GM21786 (cell line): ENCODE measurements around the gene TMEM115.
A peak's percentile ranks its signal among the peaks of the same experiment; 100 is the strongest.

ENCODE experiments used
- ATAC-seq: cut with Tn5 transposase; IDR thresholded peaks from one replicate; pipeline ENCODE4 v1.9.1; 2021; ENCODE audit not compliant: unreplicated experiment

TMEM115 gene

GRCh38 chr3:50354186-50354764, 5.0 kb downstream of the TMEM115 start:
- no peak for ATAC-seq

- no peak for ATAC-seq
Measured at GRCh38 chr3:50353245-50354004, 5.9 kb downstream of the TMEM115 start.

GRCh38 chr3:50352781-50353180, 6.5 kb downstream of the TMEM115 start:
- ATAC-seq: no peak

GRCh38 chr3:50351323-50351697, 8.0 kb downstream of the TMEM115 start:
- no peak for ATAC-seq

GRCh38 chr3:50350527-50351322, 8.6 kb downstream of the TMEM115 start, which contains the start of the genes CYB561D2 and NPRL2:
Gene CYB561D2 (plus strand): TSS chr3:50350862. CDS start chr3:50351434, 572 bp downstream.
Gene NPRL2 (minus strand): TSS chr3:50350775. CDS start chr3:50350652, 123 bp downstream.
- peak; percentile 85 for ATAC-seq

GRCh38 chr3:50350213-50350526, 9.2 kb downstream of the TMEM115 start:
- ATAC-seq: no peak

GRCh38 chr3:50347187-50347813, 12.0 kb downstream of the TMEM115 start:
- no peak for ATAC-seq

GRCh38 chr3:50345586-50346234, 13.6 kb downstream of the TMEM115 start, which contains the start of gene ZMYND10:
Gene ZMYND10 (minus strand): TSS chr3:50345732. CDS start chr3:50345579, 153 bp downstream.
- no peak for ATAC-seq

- ATAC-seq: no peak
Measured at GRCh38 chr3:50345008-50345407, 14.3 kb downstream of the TMEM115 start.

- ATAC-seq: no peak
Measured at GRCh38 chr3:50342813-50343633, 16.3 kb downstream of the TMEM115 start.

GRCh38 chr3:50341996-50342650, 17.2 kb downstream of the TMEM115 start:
- no peak for ATAC-seq

GRCh38 chr3:50341537-50341936, 17.8 kb downstream of the TMEM115 start:
- no peak for ATAC-seq

GRCh38 chr3:50340448-50341329, 18.6 kb downstream of the TMEM115 start, which contains the start of gene RASSF1:
Gene RASSF1 (minus strand): TSS chr3:50340836. CDS start chr3:50340805, 31 bp downstream.
- ATAC-seq: no peak

- ATAC-seq: no peak
Measured at GRCh38 chr3:50340147-50340447, 19.2 kb downstream of the TMEM115 start.

- ATAC-seq: no peak
Measured at GRCh38 chr3:50339485-50340146, 19.7 kb downstream of the TMEM115 start.

- ATAC-seq: no peak
Measured at GRCh38 chr3:50338965-50339364, 20.4 kb downstream of the TMEM115 start.

GRCh38 chr3:50337175-50337861, 22.0 kb downstream of the TMEM115 start:
- peak; percentile 74 for ATAC-seq
